Stimulated activated CD8-positive, alpha-beta memory T cell treated with anti-CD3 and anti-CD28 coated beads, Interleukin-12 subunit alpha, Interleukin-12 subunit beta, amount 100 ng/mL, for 1 hour (primary cell): ENCODE data around the gene MRAS.

Experiments
- DNase-seq: peaks from one replicate; pipeline ENCODE4 v3.0.0-alpha.2; 2020; ENCODE audit warnings: low read depth

The MRAS gene

GRCh38 chr3:138347960-138348753, at the start of gene MRAS:
TSS of gene MRAS (plus strand) at chr3:138348579. CDS start at chr3:138372884, 24,305 bp downstream.
- DNase-seq: no peak

GRCh38 chr3:138300647-138301046, 47.7 kb upstream of the MRAS start:
- DNase-seq: no peak

GRCh38 chr3:138303474-138303873, 44.9 kb upstream of the MRAS start:
- DNase-seq: no peak

GRCh38 chr3:138307899-138308298, 40.5 kb upstream of the MRAS start:
- DNase-seq: no peak

GRCh38 chr3:138308783-138309182, 39.6 kb upstream of the MRAS start:
- DNase-seq: no peak

GRCh38 chr3:138310494-138310893, 37.9 kb upstream of the MRAS start:
- DNase-seq: no peak

GRCh38 chr3:138314751-138315150, 33.6 kb upstream of the MRAS start:
- no peak for DNase-seq

GRCh38 chr3:138317687-138318086, 30.7 kb upstream of the MRAS start:
- DNase-seq: no peak

- no peak for DNase-seq
These were observed 24.4 kb upstream of the MRAS start for GRCh38 chr3:138323971-138324370.

GRCh38 chr3:138325990-138326389, 22.4 kb upstream of the MRAS start:
- no peak for DNase-seq

- DNase-seq: no peak
These were observed 21.3 kb upstream of the MRAS start for GRCh38 chr3:138326866-138327595.

GRCh38 chr3:138327831-138328230, 20.5 kb upstream of the MRAS start:
- DNase-seq: no peak

- no peak for DNase-seq
These were observed 20.0 kb upstream of the MRAS start for GRCh38 chr3:138328341-138328740.

GRCh38 chr3:138329127-138329983, 19.0 kb upstream of the MRAS start, which contains the start of gene NME9:
TSS of gene NME9 (minus strand) at chr3:138329851. CDS start at chr3:138329335, 516 bp downstream.
- DNase-seq: peak; percentile 81

GRCh38 chr3:138329984-138330293, 18.4 kb upstream of the MRAS start:
- no peak for DNase-seq

GRCh38 chr3:138331143-138331894, 17.1 kb upstream of the MRAS start:
- no peak for DNase-seq

GRCh38 chr3:138332472-138333073, 15.8 kb upstream of the MRAS start:
- DNase-seq: no peak

GRCh38 chr3:138334608-138335007, 13.8 kb upstream of the MRAS start:
- no peak for DNase-seq

GRCh38 chr3:138336454-138336999, 11.9 kb upstream of the MRAS start:
- DNase-seq: no peak

GRCh38 chr3:138338244-138338643, 10.1 kb upstream of the MRAS start:
- DNase-seq: no peak

GRCh38 chr3:138338811-138339210, 9.6 kb upstream of the MRAS start:
- DNase-seq: no peak
